Measurements from ENCODE around the gene SUSD1.
"Not testable (repeated sequence)": the region's sequence is repeated elsewhere in the genome, so short reads cannot be mapped to it uniquely, and the experiment has no call there.

SUSD1 gene

DNA sequence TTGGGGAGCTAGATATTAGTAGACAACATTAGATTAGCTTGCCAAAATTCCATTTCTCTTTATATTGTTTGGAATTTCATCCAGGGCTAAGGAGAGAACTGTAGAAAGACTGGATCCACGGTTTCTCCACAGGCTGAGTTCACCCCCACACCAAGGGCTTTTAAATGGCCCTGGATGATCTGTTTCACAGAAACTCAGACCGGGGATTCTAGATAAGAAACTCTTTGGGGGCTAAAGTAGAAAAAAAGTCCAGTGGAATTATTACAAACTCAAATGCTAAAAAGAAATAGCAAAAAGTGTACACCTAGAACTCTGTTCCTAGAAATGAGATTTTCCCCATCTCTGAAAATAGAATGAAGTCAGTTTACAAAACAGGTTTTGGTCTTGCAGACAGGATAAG, 80.9 kb downstream of the SUSD1 start:
- DNase-seq = no peak

DNA sequence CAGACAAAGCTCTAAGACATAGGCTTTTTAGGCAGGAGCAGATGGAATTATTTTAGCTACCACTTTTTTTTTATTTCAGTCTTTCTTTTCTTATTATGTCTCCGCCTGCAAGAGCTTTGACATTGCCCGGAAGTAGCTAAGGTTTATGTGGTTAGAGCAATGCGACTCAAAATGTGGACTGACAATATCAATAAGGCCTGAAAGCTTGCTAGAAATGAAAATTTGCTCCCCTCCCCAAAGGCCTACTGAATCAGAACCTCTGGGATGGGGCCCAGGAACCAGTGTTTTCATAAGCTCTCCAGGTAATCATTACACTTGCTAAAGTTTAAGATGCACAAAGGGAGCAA, 81.3 kb downstream of the SUSD1 start:
- DNase-seq = no peak

DNA sequence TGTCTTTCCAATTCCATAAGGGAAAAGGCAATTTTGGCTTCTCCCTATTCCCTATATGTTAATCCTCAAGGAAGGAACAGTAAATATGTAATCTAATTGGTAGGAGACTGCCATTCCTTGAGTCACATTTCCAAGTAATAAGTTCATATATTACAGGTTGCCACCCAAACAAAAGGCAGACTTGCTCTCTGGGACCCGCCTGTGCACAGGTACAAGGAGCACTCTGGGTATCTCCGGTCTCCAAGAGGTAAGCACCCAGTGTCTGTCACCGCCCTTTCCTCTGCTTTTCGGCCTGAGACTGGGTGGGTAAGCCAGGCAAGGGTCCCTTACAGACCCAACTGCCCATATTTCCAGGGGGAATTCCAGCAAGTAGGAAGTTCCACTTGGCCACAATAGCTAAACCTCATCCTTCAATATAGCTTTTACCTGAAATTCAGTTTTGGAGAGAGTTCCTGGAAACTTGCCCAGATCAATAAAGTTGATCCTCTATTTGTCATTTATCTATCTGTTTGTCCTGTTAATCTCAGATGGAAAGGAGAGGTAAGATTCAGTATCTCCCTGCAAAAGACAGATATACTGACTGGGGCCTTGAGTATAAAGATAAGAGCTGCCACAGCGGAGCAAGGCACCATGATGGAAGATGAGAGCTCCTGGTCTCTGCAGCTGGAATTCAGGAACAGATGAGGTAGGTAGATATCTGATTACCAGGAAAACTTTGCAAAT, 81.8 kb downstream of the SUSD1 start:
- DNase-seq = no peak

DNA sequence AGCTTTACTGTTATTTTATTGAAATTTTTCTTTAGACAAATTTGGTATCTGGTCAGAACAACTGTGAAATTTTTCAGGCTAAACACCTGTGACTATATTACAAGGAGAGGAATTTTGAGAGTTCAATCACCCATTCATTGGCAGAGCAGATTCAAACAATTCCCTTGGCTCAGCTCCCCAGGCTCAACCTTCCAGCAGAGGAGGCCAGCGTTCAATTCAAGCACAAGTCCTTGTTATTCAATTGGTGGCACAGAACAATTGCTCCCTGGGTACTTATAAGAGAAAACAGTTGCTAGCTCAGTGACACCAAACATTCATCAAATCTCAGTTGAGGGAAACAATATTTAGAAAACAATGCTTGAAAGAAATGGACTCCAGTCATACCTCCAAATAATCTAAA, 83.3 kb downstream of the SUSD1 start:
- no peak for DNase-seq

DNA sequence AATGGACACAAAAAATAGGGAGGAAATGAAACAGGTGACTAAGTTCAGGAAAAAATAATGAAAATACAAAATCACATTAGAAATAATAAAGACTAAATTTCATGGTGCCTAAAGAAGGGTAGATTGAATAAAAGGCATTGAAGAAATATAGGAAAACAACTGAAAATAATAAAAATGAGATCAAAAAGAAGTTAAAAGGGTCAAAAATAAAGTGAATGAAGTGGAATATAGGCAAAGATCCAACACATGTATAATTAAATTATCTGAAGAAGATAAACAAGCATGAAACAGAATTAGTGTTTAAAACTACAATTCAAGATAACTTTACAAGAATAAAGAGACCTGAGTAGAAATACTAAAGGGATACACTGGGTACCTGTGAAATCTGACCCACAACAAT, 87.6 kb downstream of the SUSD1 start:
- no peak for DNase-seq

DNA sequence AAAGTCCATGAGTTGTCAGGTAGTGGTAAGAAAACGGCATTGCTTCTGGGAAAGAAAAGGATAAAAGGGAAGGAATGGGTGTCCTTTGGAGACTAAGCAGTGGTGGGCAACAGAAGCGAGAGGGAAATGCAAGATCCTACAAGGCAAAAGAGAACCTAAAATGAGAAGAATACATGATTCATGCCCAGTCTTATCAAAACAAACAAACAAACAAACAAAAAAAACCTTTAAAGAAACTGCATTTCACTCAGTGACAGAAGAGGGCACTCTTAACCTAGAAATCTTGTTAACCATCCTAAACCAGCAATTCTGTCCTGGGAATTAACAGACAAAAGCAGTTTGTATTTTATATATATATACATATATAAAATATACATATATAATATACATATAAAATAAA, 88.5 kb downstream of the SUSD1 start:
- DNase-seq = peak; percentile 41

DNA sequence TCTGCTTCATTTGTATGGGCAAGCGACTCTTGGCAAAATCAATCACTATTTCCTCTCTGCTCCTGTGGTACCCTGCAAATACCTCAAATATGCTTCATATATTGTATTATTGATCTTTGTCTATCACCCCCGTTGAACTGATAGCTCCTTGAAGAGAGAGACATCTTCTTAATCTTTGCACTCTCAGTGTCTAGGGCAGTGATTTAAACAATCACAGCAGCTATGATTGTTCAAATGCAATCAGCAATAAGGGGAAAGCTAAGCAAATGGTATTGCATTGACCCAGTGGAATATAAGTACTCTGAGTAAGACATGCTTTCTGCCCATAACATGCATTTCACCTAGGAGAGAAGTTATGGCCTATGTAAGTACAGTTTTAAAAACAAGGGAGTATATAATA, 90.2 kb downstream of the SUSD1 start:
- DNase-seq = no peak

DNA sequence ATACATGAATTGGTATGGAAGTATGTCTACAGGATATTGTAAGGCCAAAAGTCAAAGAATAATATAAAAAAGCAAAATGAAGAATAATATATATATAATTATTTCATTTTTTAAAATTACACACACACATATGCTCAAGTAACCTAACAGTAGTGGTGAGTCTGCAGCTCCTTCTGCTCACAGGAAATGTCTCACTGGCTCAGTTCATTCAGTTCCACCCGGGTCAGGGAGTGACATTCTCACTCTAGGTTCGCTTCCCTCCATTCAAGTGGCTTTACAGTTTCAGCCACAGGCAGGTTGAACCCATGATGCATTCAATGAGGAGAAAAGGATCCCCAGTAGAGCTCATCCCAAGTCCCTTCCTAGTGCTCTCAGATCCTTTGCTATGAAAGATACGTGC, 90.8 kb downstream of the SUSD1 start:
- no peak for DNase-seq

DNA sequence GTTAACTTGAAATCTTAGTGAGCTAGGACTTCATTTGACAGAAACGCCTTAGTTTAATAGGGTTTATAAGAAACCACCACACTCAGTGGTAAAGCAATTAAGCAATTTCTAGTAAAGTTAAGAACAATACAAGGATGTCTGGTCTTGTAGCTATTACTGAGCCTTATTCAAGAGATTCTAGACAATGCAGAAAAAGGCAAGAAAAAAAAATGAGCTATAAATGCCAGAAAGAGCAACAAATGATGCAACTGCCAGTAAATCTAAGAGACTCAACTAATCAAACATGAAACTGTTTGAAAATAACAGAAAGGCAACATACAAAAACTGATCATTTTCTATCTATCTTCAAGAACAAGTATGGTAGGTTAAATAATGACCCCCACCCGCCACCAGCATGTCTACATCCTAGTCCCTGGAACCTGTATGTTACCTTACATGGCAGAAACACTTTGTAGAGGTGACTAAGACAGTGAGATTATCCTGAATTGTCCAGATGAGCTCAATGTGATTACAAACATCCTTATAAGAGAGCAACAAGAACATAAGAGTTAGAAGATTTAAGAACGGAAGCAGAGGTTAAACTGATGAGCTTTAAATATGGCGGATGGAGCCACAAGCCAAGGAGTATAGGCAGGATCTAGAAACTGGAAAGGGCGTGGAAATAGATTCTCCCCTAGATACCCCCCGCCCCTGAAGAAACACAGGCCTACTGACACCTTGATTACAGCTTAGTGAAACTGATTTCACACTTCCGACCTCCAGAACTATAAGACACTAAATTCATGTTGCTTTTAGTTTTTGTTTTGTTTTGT, 93.0 kb downstream of the SUSD1 start:
- DNase-seq = no peak

DNA sequence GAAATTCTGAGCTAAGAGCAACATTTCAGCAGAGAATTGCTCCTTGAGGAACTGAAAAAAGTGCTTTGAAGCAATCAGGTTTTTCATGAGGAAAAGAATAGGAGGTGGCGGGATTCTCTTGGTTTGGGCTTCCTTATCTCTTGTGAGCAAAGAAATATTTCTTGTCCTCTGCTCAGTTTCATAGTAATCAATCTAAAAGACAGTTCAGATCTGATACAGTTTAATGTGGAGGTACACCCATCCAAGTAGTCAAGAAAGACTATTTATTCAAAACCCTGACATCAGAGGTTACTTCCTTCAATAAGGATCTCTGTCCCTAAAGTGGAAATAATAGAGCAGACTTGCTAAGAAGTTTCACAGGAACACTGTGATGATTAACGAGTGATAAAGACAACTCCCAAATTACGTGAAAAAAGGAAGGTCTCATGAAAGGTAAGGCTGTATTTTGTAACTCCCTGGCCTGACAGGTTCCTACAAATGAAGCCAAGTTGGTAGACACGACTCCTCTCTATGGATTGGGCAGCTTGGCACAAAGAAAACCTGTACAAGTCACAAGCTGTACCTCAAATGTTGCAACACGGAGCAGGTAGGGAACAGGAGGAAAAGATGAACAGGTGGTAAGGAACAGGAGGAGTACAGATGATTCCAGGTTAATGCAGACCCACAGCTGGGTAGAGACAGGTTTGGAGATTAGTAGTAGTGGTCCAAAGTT, 94.1 kb downstream of the SUSD1 start:
- DNase-seq = no peak

DNA sequence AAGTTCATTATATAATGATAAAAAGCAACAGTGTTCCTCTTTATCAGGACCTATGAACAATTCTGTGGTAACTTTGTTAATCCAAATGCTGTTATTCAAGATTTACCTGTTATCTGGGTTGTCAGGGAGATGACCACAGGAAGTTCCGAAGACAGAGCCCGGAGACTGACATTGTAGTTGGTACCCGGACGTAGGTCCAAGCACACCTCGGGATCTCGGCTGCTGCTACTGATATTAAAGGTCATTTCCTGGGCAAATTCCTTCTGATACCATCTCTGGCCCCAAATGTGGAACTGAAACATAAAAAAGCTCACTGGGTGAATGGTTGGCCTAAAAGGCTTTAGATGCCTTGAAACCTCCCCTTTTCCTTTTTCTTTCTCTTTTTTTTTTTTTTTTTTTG, 96.7 kb downstream of the SUSD1 start:
- DNase-seq = no peak

DNA sequence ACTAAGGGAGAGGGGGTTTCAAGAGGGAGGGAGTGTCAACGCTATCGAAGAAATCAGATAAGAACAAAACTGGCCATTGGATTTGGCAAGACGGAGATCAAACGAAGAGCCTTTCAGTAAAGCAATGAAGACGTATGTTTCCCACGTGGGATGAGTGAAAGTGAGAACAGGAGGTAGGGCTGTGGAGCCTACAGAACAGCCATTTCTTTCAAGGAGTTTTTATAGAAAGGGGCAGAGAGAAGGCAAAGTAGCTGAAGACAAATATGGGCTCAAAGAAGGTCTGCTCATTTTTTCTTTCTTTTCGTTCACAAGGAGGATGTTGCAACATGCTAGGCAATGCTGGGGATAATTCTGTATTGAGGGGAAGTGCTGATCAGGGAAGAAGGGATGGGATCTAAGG, 98.3 kb downstream of the SUSD1 start:
- no peak for DNase-seq

DNA sequence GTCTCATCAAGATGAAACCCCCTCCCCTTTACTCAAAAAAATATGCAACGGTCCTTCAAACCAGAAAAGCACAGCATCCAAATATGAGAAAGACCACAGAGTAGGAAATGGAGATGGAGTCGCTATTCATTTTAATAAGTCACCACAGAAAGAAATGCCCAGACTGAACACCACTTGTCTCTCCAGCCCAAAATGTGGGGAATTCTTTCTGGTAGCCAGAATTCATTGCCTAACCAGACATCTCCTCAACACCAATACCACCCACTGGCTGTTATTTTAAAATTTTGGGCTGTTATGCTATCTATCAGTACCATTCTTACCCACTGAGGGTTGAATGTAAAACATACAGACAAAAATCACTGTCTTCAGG, 100.1 kb downstream of the SUSD1 start:
- no peak for DNase-seq

DNA sequence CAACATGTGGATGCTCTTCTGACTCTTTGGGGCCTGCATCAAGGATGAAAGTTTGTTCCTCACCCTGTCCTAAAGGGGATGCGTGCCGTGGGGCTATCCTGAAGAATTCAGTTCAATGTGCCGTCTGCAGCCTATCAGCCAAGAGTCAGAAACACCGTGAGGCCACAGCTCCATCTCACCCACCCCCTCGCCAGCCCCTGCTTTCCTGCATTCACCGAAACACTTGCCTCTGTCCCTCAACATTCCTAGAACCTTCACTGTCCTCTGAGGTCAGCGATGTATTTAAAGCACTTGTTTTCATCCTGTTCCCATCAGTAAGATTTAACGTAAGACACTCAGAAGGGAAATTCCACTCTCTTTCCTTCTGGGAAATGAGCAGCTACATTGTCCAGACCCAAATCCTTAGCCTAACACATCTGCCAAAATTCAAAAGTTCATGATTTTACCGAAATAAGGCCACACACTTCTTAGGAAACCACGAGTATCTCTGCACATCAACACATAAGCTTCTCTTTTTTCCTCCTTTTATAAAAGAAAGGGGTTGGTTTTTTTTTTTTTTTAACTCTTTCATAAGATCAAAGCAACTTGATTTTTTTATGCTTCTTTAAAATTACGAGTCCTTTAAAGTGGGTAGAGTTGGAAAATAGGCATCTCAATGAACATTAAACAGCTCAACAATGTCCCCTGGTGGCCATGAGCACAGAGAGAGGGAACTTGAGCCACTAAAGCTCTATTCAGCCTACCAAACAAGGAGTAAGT, 100.7 kb downstream of the SUSD1 start:
- DNase-seq = peak; percentile 83

DNA sequence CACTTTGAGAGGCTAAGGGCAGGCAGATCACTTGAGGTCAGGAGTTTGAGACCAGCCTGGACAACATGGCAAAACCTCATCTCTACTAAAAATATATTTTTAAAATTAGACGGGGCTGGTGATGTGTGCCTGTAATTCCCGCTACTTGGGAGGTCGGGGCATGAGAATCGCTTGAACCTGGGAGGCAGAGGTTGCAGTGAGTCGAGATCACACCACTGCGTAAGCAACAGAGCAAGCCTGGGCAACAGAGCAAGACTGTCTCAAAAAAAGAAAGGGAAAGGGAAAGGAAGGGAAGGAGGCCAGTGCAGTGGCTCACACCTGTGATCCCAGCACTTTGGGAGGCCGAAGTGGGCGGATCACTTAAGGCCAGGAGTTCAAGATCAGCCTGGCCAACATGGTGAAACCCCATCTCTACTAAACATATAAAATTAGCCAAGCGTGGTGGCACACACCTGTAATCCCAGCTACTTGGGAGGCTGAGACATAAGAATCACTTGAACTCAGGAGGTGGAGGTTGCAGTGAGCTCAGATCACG, 101.4 kb downstream of the SUSD1 start:
- not testable (repeated sequence) for DNase-seq

DNA sequence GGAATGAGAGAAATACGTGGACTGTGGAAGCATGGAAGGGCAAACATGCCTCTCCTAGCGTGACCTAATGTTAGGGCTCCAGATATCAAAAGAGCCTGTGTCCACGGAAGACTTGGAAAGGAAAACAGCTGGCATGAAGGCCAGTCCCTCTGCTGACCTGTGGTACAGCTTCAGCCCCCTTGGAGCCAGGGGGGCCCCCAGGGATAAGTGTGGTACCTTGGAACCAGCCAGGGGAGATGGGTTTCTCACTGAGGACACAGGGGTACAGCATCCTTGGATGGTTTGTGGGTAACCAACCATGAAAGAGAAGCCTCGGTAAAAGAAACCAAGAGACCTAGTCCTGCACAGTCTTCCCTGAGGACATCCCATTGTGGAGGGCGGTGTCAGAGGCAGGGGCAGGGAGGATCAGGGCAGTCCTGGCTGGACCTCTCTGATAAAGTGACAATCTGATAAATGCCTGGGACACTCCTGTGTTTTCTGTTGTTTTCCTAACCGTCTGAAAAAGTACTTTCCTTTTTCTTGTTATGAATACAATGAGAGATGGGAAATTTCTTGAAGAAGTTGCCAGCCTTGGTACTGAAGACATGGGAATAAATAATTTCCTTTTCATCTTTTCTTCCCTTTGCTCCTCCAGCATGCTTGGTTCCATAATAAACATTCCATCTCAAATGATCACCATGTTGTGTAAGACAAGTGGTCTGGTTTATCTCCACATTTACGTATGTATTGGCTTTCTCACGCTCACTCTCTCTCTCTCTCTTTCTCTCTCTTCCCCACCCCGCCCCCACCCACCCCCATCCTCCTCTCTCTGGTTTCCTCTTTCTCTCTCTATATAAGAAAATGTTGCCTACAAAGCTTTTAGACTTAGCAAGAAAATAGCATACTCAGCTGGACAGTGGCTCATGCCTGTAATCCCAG, 102.1 kb downstream of the SUSD1 start:
- DNase-seq = no peak

DNA sequence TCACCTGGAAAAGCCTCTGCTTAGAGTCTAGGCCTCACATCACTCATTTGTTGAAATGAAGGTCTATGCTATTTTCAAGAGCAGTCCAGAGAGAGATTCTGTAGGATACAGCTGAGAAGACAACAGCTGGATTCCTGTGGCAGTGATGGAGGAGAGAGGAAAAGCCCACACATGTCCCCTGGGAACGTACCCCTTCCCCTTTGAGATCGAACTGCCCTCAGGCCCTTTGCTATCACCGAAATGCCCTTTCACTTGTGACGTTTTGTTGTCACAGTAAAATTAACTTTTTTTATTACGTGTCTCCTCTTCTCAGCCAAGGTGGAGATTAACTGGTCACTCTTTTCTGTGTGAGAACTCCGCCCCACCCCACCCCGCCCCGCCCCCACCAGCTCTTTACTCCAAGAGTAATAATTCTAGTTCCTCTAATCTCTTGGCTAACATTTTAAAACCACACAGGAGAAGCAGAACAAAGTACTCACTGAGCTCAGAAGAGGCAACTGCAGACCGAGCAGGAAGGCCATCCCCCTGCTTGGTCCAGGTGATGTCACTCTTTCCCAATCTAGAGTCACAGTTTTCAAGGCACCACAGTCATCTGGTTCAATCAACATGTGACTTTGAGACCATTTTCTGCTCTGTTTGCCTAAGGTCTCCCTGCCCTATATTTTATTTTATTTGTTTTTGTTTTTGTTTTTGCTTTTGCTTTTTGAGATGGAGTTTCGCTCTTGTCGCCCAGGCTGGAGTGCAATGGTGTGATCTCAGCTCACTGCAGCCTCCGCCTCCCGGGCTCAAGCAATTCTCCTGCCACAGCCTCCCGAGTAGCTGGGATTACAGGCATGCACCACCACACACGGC, 105.6 kb downstream of the SUSD1 start:
- DNase-seq = peak; percentile 11

DNA sequence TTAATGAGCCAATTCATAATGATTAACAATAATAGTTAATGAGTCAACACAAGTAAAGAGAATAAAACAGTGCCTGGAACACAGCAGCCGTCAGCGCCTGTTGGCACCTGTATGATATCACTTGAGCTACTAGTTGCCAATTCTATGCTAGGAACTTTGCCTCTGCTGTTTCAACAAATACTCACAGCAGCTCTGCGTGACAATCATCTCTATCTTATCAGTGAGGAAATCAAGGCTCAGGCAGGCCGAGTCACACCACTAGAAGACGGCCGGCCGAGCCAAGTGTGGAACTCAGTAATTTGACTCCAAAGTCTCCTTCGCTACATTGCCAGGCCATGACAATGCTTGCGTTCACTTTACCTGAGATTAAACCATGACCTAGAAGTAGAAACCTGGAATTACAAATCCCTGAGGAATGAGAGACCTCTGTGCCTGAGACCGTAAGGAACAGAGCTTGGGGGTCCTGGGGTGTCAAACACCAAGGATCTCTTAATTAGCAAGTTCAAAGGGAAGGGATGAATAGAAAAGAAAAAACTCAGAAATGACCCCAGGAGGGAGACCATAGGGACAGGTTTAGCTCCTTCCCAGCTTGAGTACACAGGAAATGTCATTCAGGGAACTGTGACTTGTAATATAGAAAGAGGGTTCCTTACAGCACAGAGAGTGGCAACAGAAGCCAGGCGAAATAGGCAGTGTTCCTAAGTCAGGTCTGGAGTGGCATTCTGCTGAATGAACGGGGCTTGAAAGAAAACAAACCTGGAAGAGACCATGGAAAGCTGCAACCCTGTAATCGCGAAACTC, 109.1 kb downstream of the SUSD1 start:
- DNase-seq = no peak

DNA sequence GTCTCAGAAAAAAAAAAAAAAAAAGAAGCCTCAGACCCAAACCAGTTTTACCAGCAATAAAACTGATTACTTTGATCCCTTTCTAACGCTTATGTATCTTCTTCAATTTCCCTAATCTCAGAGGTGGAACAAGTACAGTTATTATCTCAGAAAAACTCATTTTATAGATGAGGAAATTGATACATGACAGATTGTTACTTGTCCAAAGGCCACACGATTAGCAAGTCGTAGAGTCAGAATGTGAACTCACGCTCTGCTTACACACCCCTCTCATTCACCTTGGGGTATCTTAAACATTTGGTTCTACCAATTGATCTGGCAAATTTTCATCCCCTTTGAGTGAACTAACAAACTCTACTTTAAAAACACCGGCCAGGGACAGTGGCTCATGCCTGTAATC, 110.2 kb downstream of the SUSD1 start:
- no peak for DNase-seq

DNA sequence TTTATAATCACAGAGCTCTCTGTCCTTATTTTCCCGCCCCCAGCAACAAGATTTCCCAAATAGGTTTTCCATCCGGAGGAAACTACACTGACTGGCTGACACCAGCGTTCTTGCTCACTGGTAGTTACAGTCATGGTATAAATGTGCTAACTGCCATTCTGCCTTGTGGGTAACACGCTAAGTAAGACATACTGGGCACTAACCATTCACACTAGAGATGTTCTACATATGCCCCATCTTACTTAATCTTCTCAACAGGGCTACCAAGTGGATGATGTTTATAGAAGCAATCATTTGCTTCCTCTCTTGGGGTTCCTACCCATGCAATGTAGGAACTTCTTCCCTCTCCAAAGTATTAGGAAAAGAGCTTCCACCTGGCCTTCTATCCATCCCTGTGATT, 111.5 kb downstream of the SUSD1 start:
- no peak for DNase-seq
